Astrocyte (in vitro differentiated cells and primary cell): ENCODE results near the gene MOB1A.

Experiments
- CTCF ChIP-seq: IDR thresholded peaks from 2 replicates; pipeline ENCODE4 v1.5.1; 2011; ENCODE audit warnings: low read depth, mild to moderate bottlenecking, inconsistent platforms, low read length, moderate library complexity; ENCODE audit not compliant: insufficient read depth
- EZH2 ChIP-seq: IDR thresholded peaks from 2 replicates; pipeline ENCODE4 v1.6.1; 2012; ENCODE audit warnings: mild to moderate bottlenecking, low read length, inconsistent platforms; ENCODE audit not compliant: insufficient read depth

GRCh38 chr2:74223941-74224770, 45.5 kb upstream of the MOB1A start:
- TF ChIP-seq CTCF (no peak), EZH2 (no peak)
